Stimulated activated CD4-positive, alpha-beta T cell treated with anti-CD3 and anti-CD28 coated beads, Interleukin-4, amount 100 ng/mL, for 1 hour (primary cell): ENCODE results near the gene SOS2.

ENCODE experiments used
- DNase-seq: peaks from one replicate; pipeline ENCODE4 v3.0.0-alpha.2; 2020

Gene SOS2

GRCh38 chr14:50113381-50114035 is 117.9 kb downstream of the SOS2 start:
- no peak for DNase-seq

- DNase-seq: no peak
These were observed 120.9 kb downstream of the SOS2 start for GRCh38 chr14:50110323-50111037.

- no peak for DNase-seq
These were observed 122.0 kb downstream of the SOS2 start for GRCh38 chr14:50109342-50109741.

GRCh38 chr14:50107850-50108249 is 123.5 kb downstream of the SOS2 start:
- no peak for DNase-seq

GRCh38 chr14:50106178-50106577 is 125.2 kb downstream of the SOS2 start:
- DNase-seq: no peak

GRCh38 chr14:50103558-50103957 is 127.8 kb downstream of the SOS2 start:
- DNase-seq: no peak

- DNase-seq: no peak
These were observed 130.0 kb downstream of the SOS2 start for GRCh38 chr14:50101417-50101816.

GRCh38 chr14:50100805-50101204 is 130.6 kb downstream of the SOS2 start:
- no peak for DNase-seq

- no peak for DNase-seq
These were observed 132.0 kb downstream of the SOS2 start for GRCh38 chr14:50099335-50099734.

GRCh38 chr14:50095895-50096294 is 135.5 kb downstream of the SOS2 start:
- no peak for DNase-seq

- no peak for DNase-seq
These were observed 137.2 kb downstream of the SOS2 start for GRCh38 chr14:50094056-50094755.

GRCh38 chr14:50093496-50093895 is 137.9 kb downstream of the SOS2 start:
- DNase-seq: no peak

GRCh38 chr14:50092006-50092555 is 139.3 kb downstream of the SOS2 start:
- DNase-seq: no peak

GRCh38 chr14:50091240-50091913 is 140.0 kb downstream of the SOS2 start:
- no peak for DNase-seq

- peak; percentile 22 for DNase-seq
These were observed 142.2 kb downstream of the SOS2 start for GRCh38 chr14:50089208-50089607.

- no peak for DNase-seq
These were observed 142.6 kb downstream of the SOS2 start for GRCh38 chr14:50088731-50089130.

GRCh38 chr14:50088117-50088515 is 143.3 kb downstream of the SOS2 start:
- no peak for DNase-seq

- DNase-seq: no peak
These were observed 143.8 kb downstream of the SOS2 start for GRCh38 chr14:50087341-50088116.

- DNase-seq: no peak
These were observed 145.1 kb downstream of the SOS2 start for GRCh38 chr14:50086321-50086711.

GRCh38 chr14:50085570-50086320 is 145.6 kb downstream of the SOS2 start:
- peak; percentile 42 for DNase-seq

GRCh38 chr14:50084666-50085065 is 146.7 kb downstream of the SOS2 start:
- DNase-seq: no peak
